Activated T-cell treated with anti-CD3 and anti-CD28 coated beads, Interleukin-2, amount 50 U/mL, for 4 hours (primary cell): ENCODE measurements around the gene FCHO2. TPM values are rescaled to one million over a fixed set of nuclear protein-coding genes. Genes with fewer than 3 reads are reported as not detected.
A peak's percentile ranks its signal among the peaks of the same experiment; 100 is the strongest.
"Not testable (repeated sequence)": the region's sequence is repeated elsewhere in the genome, so short reads cannot be mapped to it uniquely, and the experiment has no call there.

Source experiments
- ATAC-seq, 2 donors: fragments of 200-7000 bp; cut with Tn5 transposase; one replicate each; pipeline ENCODE4 v1.10.0; 2021
- DNase-seq: peaks from one replicate; pipeline ENCODE4 v3.0.0-alpha.2; 2020
- H3K27me3 Mint-ChIP-seq: one replicate; pipeline ENCODE4 v1.8.0; 2021; ENCODE audit warnings: low read depth, mixed read lengths
- H3K36me3 Mint-ChIP-seq: one replicate; pipeline ENCODE4 v1.8.0; 2022; ENCODE audit warnings: mixed read lengths; ENCODE audit not compliant: insufficient read depth
- H3K4me1 Mint-ChIP-seq: one replicate; pipeline ENCODE4 v1.8.0; 2021; ENCODE audit warnings: low read depth, mixed read lengths
- H3K4me3 Mint-ChIP-seq: one replicate; pipeline ENCODE4 v1.8.0; 2021; ENCODE audit warnings: mild to moderate bottlenecking, moderate library complexity, mixed read lengths
- H3K9me3 Mint-ChIP-seq: one replicate; pipeline ENCODE4 v1.8.0; 2021; ENCODE audit warnings: mixed read lengths
- total RNA-seq, 3 donors: library from RNA; stranded (reverse); gene quantifications; one replicate each; pipeline ENCODE4 v1.2.1, GENCODE V29; 2021

Gene FCHO2, protein sequence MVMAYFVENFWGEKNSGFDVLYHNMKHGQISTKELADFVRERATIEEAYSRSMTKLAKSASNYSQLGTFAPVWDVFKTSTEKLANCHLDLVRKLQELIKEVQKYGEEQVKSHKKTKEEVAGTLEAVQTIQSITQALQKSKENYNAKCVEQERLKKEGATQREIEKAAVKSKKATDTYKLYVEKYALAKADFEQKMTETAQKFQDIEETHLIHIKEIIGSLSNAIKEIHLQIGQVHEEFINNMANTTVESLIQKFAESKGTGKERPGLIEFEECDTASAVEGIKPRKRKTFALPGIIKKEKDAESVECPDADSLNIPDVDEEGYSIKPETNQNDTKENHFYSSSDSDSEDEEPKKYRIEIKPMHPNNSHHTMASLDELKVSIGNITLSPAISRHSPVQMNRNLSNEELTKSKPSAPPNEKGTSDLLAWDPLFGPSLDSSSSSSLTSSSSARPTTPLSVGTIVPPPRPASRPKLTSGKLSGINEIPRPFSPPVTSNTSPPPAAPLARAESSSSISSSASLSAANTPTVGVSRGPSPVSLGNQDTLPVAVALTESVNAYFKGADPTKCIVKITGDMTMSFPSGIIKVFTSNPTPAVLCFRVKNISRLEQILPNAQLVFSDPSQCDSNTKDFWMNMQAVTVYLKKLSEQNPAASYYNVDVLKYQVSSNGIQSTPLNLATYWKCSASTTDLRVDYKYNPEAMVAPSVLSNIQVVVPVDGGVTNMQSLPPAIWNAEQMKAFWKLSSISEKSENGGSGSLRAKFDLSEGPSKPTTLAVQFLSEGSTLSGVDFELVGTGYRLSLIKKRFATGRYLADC
- total RNA-seq = under 1 TPM; 0.47 to 0.52 (median 0.51) TPM

- peak; percentile 94 to 96 for ATAC-seq
- Mint-ChIP-seq H3K36me3 (no peaks in the 10 kb centered on the region), H3K9me3 (no peaks in the 10 kb centered on the region), H3K4me3 (peak within 1 kb of the TSS; percentile 89), H3K27me3 (peaks cover 52% of the 10 kb centered on the region), H3K4me1 (peaks cover 13% of the 10 kb centered on the region)
- DNase-seq = peak; percentile 97
These were observed at the start of gene FCHO2 for GRCh38 chr5:72955768-72956323. TSS of gene FCHO2 (plus strand) at chr5:72956041. CDS start at chr5:72956097, 56 bp downstream.

DNA sequence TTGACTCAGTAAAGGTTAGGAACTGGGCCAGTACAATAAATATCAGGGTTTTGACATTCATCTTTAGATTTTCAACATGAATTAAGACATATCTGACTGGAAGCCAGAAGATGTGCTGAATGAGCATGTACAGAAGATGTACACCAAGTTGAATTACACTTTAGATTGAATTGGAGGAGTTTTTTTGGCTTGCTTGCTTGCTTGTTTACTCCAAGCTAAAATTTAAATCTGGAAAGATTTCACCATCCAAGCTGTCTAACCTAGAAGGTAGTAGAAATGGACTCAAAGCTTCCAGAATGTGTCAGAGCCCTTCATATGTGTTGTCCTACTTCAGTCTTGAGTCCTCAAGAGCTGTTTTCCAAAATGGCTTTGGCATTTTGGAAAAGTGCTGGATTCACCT, 49.0 kb upstream of the FCHO2 start:
- H3K9me3 Mint-ChIP-seq = no peaks in the 10 kb centered on the region
- no peak overlapping the region for H3K4me3 Mint-ChIP-seq
- no peaks in the 10 kb centered on the region for H3K4me1 Mint-ChIP-seq
- no peaks in the 10 kb centered on the region for H3K27me3 Mint-ChIP-seq
- H3K36me3 Mint-ChIP-seq = peaks cover 41% of the 10 kb centered on the region
- ATAC-seq = no peak
- no peak for DNase-seq

- peaks cover 32% of the 10 kb centered on the region for H3K36me3 Mint-ChIP-seq
These were observed 47.2 kb upstream of the FCHO2 start for GRCh38 chr5:72908664-72909063.

DNA sequence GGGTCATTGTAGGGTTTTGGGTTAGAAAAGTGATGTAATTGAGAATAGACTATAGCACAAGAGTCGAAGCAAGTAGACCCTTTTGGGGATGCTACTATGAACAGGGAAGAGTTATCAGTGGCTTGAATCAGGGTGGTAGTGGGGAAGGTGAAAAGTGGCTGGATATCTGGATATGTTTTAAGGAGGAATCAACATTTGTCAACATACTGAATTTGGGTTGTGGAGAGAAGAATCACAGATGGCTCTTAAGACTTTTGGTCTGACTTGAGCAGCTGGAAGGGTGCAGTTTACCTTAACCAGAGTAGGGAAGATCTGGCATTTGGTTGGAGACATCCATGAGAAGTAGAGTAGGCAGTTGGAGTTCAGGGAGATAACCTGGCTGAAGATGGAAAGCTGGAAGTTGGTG, 38.5 kb upstream of the FCHO2 start:
- Mint-ChIP-seq H3K27me3 (no peaks in the 10 kb centered on the region), H3K4me3 (no peak overlapping the region), H3K9me3 (no peaks in the 10 kb centered on the region), H3K4me1 (no peaks in the 10 kb centered on the region), H3K36me3 (no peaks in the 10 kb centered on the region)
- ATAC-seq (no peak), DNase-seq (no peak)

More at GRCh38 chr5:72908664-72909063, 47.2 kb upstream of the FCHO2 start:
- DNase-seq (no peak), ATAC-seq (no peak)
- no peak overlapping the region for H3K4me3 Mint-ChIP-seq
- H3K9me3 Mint-ChIP-seq = no peaks in the 10 kb centered on the region
- no peaks in the 10 kb centered on the region for H3K27me3 Mint-ChIP-seq
- no peaks in the 10 kb centered on the region for H3K4me1 Mint-ChIP-seq

GRCh38 chr5:72920690-72921502, 34.9 kb upstream of the FCHO2 start:
- DNase-seq = no peak
- no peaks in the 10 kb centered on the region for H3K4me1 Mint-ChIP-seq
- no peak overlapping the region for H3K4me3 Mint-ChIP-seq
- ATAC-seq = no peak
- H3K9me3 Mint-ChIP-seq = no peaks in the 10 kb centered on the region
- no peaks in the 10 kb centered on the region for H3K27me3 Mint-ChIP-seq
- no peaks in the 10 kb centered on the region for H3K36me3 Mint-ChIP-seq

DNA sequence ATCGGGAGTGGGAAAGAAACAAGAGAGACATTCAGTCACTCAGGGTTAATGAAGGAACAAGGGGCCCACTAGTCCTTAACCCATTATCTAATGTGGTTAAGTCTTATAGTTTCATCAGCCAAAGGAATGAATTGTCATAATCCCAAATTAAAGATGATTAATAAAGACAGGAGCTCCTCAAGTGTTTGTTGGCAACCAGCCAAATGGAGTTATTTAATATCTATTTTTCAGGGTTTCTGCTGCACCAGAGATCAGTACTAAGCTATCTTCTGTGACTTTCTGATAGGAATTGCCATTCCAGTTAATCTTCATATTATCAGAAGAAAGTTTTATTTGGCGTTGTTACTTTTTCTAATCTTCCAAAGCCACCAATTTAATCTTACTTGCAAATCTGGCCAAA, 34.0 kb upstream of the FCHO2 start:
- Mint-ChIP-seq H3K27me3 (no peaks in the 10 kb centered on the region), H3K36me3 (no peaks in the 10 kb centered on the region), H3K9me3 (no peaks in the 10 kb centered on the region), H3K4me1 (no peaks in the 10 kb centered on the region), H3K4me3 (no peak overlapping the region)
- ATAC-seq (no peak), DNase-seq (no peak)

GRCh38 chr5:72922422-72922821, 33.4 kb upstream of the FCHO2 start:
- H3K4me1 Mint-ChIP-seq = no peaks in the 10 kb centered on the region
- no peaks in the 10 kb centered on the region for H3K9me3 Mint-ChIP-seq
- H3K4me3 Mint-ChIP-seq = no peak overlapping the region
- ATAC-seq = no peak
- no peaks in the 10 kb centered on the region for H3K27me3 Mint-ChIP-seq
- DNase-seq = no peak
- H3K36me3 Mint-ChIP-seq = no peaks in the 10 kb centered on the region

DNA sequence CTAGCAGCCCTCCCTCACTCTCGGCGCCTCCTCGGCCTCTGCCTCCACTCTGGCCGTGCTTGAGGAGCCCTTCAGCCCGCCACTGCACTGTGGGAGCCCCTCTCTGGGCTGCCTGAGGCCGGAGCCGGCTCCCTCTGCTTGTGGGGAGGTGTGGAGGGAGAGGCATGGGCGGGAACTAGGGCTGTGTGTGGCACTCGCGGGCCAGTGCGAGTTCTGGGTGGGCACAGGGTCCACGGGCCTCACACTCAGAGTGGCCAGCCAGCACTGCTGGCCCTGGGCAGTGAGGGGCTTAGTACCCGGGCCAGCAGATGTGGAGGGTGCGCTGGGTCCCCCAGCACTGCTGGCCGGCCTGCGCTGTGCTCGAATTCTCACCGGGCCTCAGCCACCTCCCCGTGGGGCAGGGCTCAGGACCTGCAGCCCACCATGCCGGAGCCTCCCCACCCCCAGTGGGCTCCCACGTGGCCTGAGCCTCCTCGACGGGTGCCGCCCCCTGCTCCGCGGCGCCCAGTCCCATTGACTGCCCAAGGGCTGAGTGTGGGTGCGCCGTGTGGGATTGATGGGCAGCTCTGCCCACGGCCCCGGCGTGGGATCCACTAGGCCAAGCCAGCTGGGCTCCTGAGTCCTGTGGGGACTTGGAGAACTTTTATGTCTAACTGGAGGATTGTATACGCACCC, 30.4 kb upstream of the FCHO2 start:
- peaks cover 5% of the 10 kb centered on the region for H3K27me3 Mint-ChIP-seq
- no peaks in the 10 kb centered on the region for H3K4me1 Mint-ChIP-seq
- H3K36me3 Mint-ChIP-seq = no peaks in the 10 kb centered on the region
- no peak for DNase-seq
- no peak for ATAC-seq
- no peak overlapping the region for H3K4me3 Mint-ChIP-seq
- H3K9me3 Mint-ChIP-seq = no peaks in the 10 kb centered on the region

DNA sequence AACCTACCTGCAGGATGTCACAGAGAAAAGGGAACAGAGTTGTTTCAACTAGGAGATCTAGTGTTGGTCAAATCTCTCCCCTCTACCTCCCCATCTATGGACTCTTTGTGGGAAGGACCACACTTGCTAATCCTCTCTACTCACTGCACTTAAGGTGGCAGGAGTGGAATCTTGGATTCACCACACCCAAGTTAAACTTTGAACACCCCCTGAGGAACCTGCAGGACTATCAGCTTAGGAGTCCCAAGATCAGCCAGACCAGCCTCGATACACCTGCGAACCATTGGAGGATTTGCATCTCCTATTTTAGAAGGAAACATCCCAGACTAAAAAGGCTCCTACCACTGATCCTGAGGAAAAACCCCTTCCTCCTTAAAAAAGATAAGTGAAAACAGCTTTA, 23.2 kb upstream of the FCHO2 start:
- H3K4me1 Mint-ChIP-seq, H3K36me3 Mint-ChIP-seq, ATAC-seq, H3K9me3 Mint-ChIP-seq, H3K4me3 Mint-ChIP-seq, DNase-seq: not testable (repeated sequence)
- H3K27me3 Mint-ChIP-seq = peaks cover 25% of the 10 kb centered on the region

DNA sequence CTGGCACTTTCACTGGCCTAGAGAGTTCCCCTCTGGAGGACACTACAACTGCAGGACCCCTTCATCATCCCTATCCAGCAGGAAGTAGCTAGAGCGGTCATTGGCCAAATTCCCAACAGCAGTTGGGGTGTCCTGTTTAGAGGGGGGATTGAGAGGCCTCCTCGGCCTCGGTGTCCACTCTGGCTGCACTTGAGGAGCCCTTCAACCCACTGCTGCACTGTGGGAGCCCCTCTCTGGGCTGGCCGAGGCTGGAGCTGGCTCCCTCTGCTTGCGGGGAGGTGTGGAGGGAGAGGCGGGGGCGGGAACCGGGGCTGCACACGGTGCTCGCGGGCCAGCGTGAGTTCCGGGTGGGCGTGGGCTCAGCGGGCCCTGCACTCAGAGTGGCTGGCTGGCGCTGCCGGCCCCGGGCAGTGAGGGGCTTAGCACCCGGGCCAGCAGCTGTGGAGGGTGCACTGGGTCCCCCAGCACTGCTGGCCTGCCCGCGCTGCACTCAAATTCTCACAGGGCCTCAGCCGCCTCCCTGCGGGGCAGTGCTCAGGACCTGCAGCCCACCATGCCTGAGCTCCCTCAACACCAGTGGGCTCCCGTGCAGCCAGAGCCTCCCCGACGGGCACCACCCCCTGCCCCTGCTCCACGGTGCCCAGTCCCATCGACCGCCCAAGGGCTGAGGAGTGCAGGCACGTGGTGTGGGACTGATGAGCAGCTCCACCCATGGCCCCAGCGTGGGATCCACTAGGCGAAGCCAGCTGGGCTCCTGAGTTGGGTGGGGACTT, 20.7 kb upstream of the FCHO2 start:
- H3K4me1 Mint-ChIP-seq, H3K36me3 Mint-ChIP-seq, DNase-seq, ATAC-seq, H3K9me3 Mint-ChIP-seq, H3K4me3 Mint-ChIP-seq: not testable (repeated sequence)
- H3K27me3 Mint-ChIP-seq = peaks cover 28% of the 10 kb centered on the region

- ATAC-seq (no peak), DNase-seq (no peak)
- no peaks in the 10 kb centered on the region for H3K4me1 Mint-ChIP-seq
- H3K4me3 Mint-ChIP-seq = no peak overlapping the region
- peaks cover 34% of the 10 kb centered on the region for H3K27me3 Mint-ChIP-seq
- no peaks in the 10 kb centered on the region for H3K36me3 Mint-ChIP-seq
- no peaks in the 10 kb centered on the region for H3K9me3 Mint-ChIP-seq
These were observed 18.9 kb upstream of the FCHO2 start for GRCh38 chr5:72936893-72937292.

DNA sequence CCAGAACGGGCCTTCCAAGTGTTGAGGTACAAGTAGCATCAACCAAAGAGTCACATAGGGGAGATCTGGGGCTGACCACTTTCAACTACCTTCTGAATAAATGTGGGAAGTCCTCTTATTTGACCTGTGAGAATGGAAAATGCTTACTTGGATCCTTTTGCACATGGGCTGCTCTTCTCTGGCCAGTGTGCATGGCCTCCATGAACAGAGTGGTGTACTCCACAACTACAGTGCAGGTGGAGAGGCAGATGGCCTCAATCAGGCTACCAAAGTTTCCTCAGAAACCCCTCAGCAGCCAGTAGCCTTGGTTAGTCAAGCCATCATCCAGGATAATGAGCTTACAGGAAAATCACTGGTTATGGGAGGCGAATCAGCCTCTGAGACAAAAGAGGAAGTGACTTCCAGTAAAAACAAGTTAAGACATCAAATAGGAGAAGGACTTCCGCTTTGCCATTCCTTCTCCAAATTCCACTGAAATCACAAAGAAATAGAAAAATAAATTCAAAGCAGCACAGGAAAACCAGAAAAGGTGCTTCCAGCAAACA, 18.3 kb upstream of the FCHO2 start:
- DNase-seq (no peak), ATAC-seq (no peak)
- no peaks in the 10 kb centered on the region for H3K4me1 Mint-ChIP-seq
- no peak overlapping the region for H3K4me3 Mint-ChIP-seq
- no peaks in the 10 kb centered on the region for H3K36me3 Mint-ChIP-seq
- peaks cover 34% of the 10 kb centered on the region for H3K27me3 Mint-ChIP-seq
- no peaks in the 10 kb centered on the region for H3K9me3 Mint-ChIP-seq

DNA sequence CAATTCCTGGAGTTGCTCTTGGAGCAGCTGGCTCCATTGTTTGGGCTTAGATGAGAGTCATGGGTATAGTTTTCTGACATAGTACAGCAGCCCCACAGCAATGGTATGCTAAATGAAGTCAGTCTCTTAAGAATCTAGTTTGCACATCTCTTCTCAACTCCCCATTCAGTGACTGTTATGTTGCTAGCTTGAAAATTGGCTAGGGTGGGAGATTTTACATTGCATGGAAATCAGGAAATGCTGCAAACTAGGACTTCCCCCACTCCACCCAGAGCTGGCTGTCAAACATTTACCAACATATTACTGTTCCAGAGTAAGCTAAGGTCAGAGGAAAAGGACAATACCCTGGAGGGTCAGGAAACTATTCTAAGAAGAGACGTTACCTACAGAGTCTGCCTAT, 17.6 kb upstream of the FCHO2 start:
- peaks cover 36% of the 10 kb centered on the region for H3K27me3 Mint-ChIP-seq
- DNase-seq (no peak), ATAC-seq (no peak)
- H3K4me1 Mint-ChIP-seq = no peaks in the 10 kb centered on the region
- no peaks in the 10 kb centered on the region for H3K9me3 Mint-ChIP-seq
- H3K36me3 Mint-ChIP-seq = no peaks in the 10 kb centered on the region
- no peak overlapping the region for H3K4me3 Mint-ChIP-seq
